H9 (cell line): Measurements from ENCODE around the gene RAB14. TPM values are rescaled to one million over a fixed set of nuclear protein-coding genes. Genes with fewer than 3 reads are reported as not detected.

Source experiments
- DNase-seq: peaks from one replicate; pipeline ENCODE4 v3.0.0-alpha.2; 2017
- H2AFZ ChIP-seq: one replicate; pipeline ENCODE4 v1.6.1; 2013; ENCODE audit warnings: mild to moderate bottlenecking, low read length, control low read depth, moderate library complexity
- H2AK5ac ChIP-seq: 2 replicates; pipeline ENCODE4 v1.6.1; 2013; ENCODE audit warnings: low read length, control low read depth, mixed read lengths; ENCODE audit not compliant: insufficient read length
- H2BK120ac ChIP-seq: one replicate; pipeline ENCODE4 v1.6.1; 2013; ENCODE audit warnings: low read depth, mild to moderate bottlenecking, low read length, control low read depth, inconsistent platforms; ENCODE audit not compliant: poor library complexity, severe bottlenecking
- H2BK12ac ChIP-seq: 2 replicates; pipeline ENCODE4 v1.6.1; 2013; ENCODE audit warnings: low read length, control low read depth, mixed read lengths, low read depth; ENCODE audit not compliant: insufficient read length
- H2BK15ac ChIP-seq: 2 replicates; pipeline ENCODE4 v1.6.1; 2013; ENCODE audit warnings: low read depth, low read length, control low read depth
- H2BK20ac ChIP-seq: one replicate; pipeline ENCODE4 v1.6.1; 2013; ENCODE audit warnings: low read depth, mild to moderate bottlenecking, low read length, control low read depth, inconsistent platforms; ENCODE audit not compliant: poor library complexity, severe bottlenecking
- H2BK5ac ChIP-seq: 2 replicates; pipeline ENCODE4 v1.6.1; 2013; ENCODE audit warnings: low read length, control low read depth, mixed read lengths; ENCODE audit not compliant: insufficient read length
- H3K14ac ChIP-seq: 2 replicates; pipeline ENCODE4 v1.6.1; 2013; ENCODE audit warnings: low read length, control low read depth; ENCODE audit not compliant: insufficient read depth
- H3K18ac ChIP-seq: 2 replicates; pipeline ENCODE4 v1.6.1; 2013; ENCODE audit warnings: low read depth, mild to moderate bottlenecking, mixed read lengths, low read length, control low read depth; ENCODE audit not compliant: insufficient read length
- H3K23ac ChIP-seq: 2 replicates; pipeline ENCODE4 v1.6.1; 2013; ENCODE audit warnings: low read length, control low read depth, mixed read lengths, low read depth; ENCODE audit not compliant: insufficient read length
- H3K23me2 ChIP-seq: 2 replicates; pipeline ENCODE4 v1.6.1; 2013; ENCODE audit warnings: low read depth, mild to moderate bottlenecking, mixed read lengths, low read length, control low read depth; ENCODE audit not compliant: insufficient read length, poor library complexity, severe bottlenecking
- H3K27ac ChIP-seq: 2 replicates; pipeline ENCODE4 v1.5.1; 2013; ENCODE audit warnings: low read length, control low read depth, mixed read lengths, low read depth; ENCODE audit not compliant: insufficient read length
- H3K27me3 ChIP-seq: 2 replicates; pipeline ENCODE4 v1.6.1; 2013; ENCODE audit warnings: low read length, control low read depth, inconsistent platforms; ENCODE audit not compliant: insufficient read depth
- H3K4ac ChIP-seq: 2 replicates; pipeline ENCODE4 v1.6.1; 2013; ENCODE audit warnings: low read depth, mild to moderate bottlenecking, control low read depth, inconsistent platforms, low read length, moderate library complexity
- H3K4me1 ChIP-seq: 2 replicates; pipeline ENCODE4 v1.6.1; 2013; ENCODE audit warnings: low read length, control low read depth, inconsistent platforms; ENCODE audit not compliant: insufficient read depth
- H3K4me2 ChIP-seq: 2 replicates; pipeline ENCODE4 v1.6.1; 2013; ENCODE audit warnings: low read length, control low read depth, mixed read lengths; ENCODE audit not compliant: insufficient read length, insufficient read depth
- H3K56ac ChIP-seq: 2 replicates; pipeline ENCODE4 v1.6.1; 2013; ENCODE audit warnings: low read depth, mild to moderate bottlenecking, mixed read lengths, low read length, control low read depth; ENCODE audit not compliant: insufficient read length
- H3K79me1 ChIP-seq: 2 replicates; pipeline ENCODE4 v1.6.1; 2013; ENCODE audit warnings: low read depth, mild to moderate bottlenecking, moderate library complexity, low read length, control low read depth, inconsistent platforms; ENCODE audit not compliant: insufficient read depth, poor library complexity, severe bottlenecking
- H3K79me2 ChIP-seq: 2 replicates; pipeline ENCODE4 v1.6.1; 2013; ENCODE audit warnings: low read length, control low read depth, inconsistent platforms; ENCODE audit not compliant: insufficient read depth
- H3K9ac ChIP-seq: 2 replicates; pipeline ENCODE4 v1.6.1; 2013; ENCODE audit warnings: low read length, control low read depth, mixed read lengths; ENCODE audit not compliant: insufficient read length; ENCODE audit errors: extremely low read depth
- H3K9me3 ChIP-seq: one replicate; pipeline ENCODE4 v1.6.1; 2013; ENCODE audit warnings: low read depth, low read length, inconsistent platforms; ENCODE audit not compliant: control insufficient read depth
- H3T11ph ChIP-seq: one replicate; pipeline ENCODE4 v1.6.1; 2013; ENCODE audit warnings: mild to moderate bottlenecking, low read length, control low read depth, inconsistent platforms
- H4K20me1 ChIP-seq: one replicate; pipeline ENCODE4 v1.6.1; 2013; ENCODE audit not compliant: control insufficient read depth, insufficient read length, insufficient read depth
- H4K5ac ChIP-seq: 2 replicates; pipeline ENCODE4 v1.6.1; 2013; ENCODE audit warnings: low read depth, mild to moderate bottlenecking, mixed read lengths, low read length, control low read depth; ENCODE audit not compliant: insufficient read length
- H4K8ac ChIP-seq: replicated peaks from 2 replicates; pipeline ENCODE4 v1.6.1; 2013; ENCODE audit warnings: low read length, control low read depth, mixed read lengths, low read depth; ENCODE audit not compliant: insufficient read length
- H4K91ac ChIP-seq: 2 replicates; pipeline ENCODE4 v1.6.1; 2013; ENCODE audit warnings: low read depth, mild to moderate bottlenecking, moderate library complexity, mixed read lengths, low read length, control low read depth; ENCODE audit not compliant: insufficient read length
- H3K27ac Mint-ChIP-seq, 3 experiments: 2 replicates in 2 of 3; 3 replicates in 1 of 3; pipeline ENCODE4 v1.8.0; 2020 to 2021; ENCODE audit warnings: mixed read lengths in 3 of 3, mild to moderate bottlenecking in 1 of 3, moderate library complexity in 1 of 3
- H3K27me3 Mint-ChIP-seq: 2 replicates; pipeline ENCODE4 v1.8.0; 2021; ENCODE audit warnings: low read depth, mild to moderate bottlenecking, moderate library complexity, mixed read lengths
- H3K36me3 Mint-ChIP-seq, 3 experiments: 2 replicates in 2 of 3; 3 replicates in 1 of 3; pipeline ENCODE4 v1.8.0; 2020 to 2021; ENCODE audit warnings: low read depth in 3 of 3, mixed read lengths in 3 of 3; ENCODE audit not compliant: insufficient read depth in 1 of 3
- H3K4me1 Mint-ChIP-seq, 2 experiments: 2 replicates each; pipeline ENCODE4 v1.8.0; 2020; ENCODE audit warnings: mixed read lengths in 2 of 2
- H3K4me3 Mint-ChIP-seq, 2 experiments: 2 replicates in 1 of 2; 3 replicates in 1 of 2; pipeline ENCODE4 v1.8.0; 2020 to 2021; ENCODE audit warnings: mild to moderate bottlenecking in 2 of 2, mixed read lengths in 2 of 2, moderate library complexity in 1 of 2
- H3K9me3 Mint-ChIP-seq, 2 experiments: 2 replicates in 1 of 2; 3 replicates in 1 of 2; pipeline ENCODE4 v1.8.0; 2020; ENCODE audit warnings: mild to moderate bottlenecking in 2 of 2, mixed read lengths in 2 of 2, moderate library complexity in 1 of 2
- WGBS: extraction: QIAGEN DNeasy Blood & Tissue Kit; methylation state at CpG from one replicate; pipeline ENCODE4 v1.1.7; 2013; ENCODE audit warnings: missing lambda C conversion rate, low lambda C conversion rate, mixed read lengths; ENCODE audit not compliant: insufficient read length; ENCODE audit errors: extremely low coverage; 5-methylcytosine and 5-hydroxymethylcytosine counted together
- total RNA-seq: library from RNA; stranded (reverse); gene quantifications from 2 replicates; pipeline ENCODE4 v1.2.1, GENCODE V29; 2021
- TF ChIP-seq, protein P1 (sequence below): fragments of 200-600 bp; sonication (generic); conservative IDR thresholded peaks from 3 replicates; pipeline ENCODE4 v1.8.0; 2021; ENCODE audit warnings: antibody characterized with exemption, mild to moderate bottlenecking

RAB14 gene
- total RNA-seq, 1 experiment from 2014 or later: 33.6 TPM

DNA sequence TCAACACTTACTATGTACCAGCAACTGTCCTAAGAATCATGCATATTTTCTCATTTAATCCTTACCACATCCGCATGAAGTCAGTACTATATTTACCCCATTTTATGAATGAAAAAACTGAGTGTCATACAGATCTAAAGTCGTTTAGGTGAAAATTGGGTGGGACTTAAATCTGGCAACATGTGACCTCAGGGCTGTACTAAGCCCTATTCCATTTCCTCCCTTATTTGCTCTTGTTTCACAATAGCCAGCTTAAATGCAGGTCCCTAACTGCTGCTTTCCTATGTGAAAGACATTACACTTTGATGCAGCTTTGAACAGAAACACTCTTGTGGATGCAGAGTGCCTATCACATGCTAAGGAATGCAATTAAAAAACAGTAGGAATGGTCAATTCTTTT lies 2.5 kb upstream of the RAB14 start:
- H3K36me3 Mint-ChIP-seq: no peaks in the 10 kb centered on the region; a peak in 2 of 7 replicates
- TF ChIP-seq, protein P1, sequence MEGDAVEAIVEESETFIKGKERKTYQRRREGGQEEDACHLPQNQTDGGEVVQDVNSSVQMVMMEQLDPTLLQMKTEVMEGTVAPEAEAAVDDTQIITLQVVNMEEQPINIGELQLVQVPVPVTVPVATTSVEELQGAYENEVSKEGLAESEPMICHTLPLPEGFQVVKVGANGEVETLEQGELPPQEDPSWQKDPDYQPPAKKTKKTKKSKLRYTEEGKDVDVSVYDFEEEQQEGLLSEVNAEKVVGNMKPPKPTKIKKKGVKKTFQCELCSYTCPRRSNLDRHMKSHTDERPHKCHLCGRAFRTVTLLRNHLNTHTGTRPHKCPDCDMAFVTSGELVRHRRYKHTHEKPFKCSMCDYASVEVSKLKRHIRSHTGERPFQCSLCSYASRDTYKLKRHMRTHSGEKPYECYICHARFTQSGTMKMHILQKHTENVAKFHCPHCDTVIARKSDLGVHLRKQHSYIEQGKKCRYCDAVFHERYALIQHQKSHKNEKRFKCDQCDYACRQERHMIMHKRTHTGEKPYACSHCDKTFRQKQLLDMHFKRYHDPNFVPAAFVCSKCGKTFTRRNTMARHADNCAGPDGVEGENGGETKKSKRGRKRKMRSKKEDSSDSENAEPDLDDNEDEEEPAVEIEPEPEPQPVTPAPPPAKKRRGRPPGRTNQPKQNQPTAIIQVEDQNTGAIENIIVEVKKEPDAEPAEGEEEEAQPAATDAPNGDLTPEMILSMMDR: no peak

More for the DNA sequence above, 2.5 kb upstream of the RAB14 start:
- H3K4me1 Mint-ChIP-seq: peaks cover 31 to 33% of the 10 kb centered on the region in 2 experiments
- no peak overlapping the region for H3K9ac ChIP-seq
- no peaks in the 10 kb centered on the region for H4K20me1 ChIP-seq
- no peak overlapping the region for H2AK5ac ChIP-seq
- no peaks in the 10 kb centered on the region for H3K27me3 ChIP-seq
- H4K5ac ChIP-seq: no peak overlapping the region
- WGBS: no CpG with 5 or more reads among the region's 2 CpGs
- H3K4ac ChIP-seq: no peak overlapping the region
- H2BK20ac ChIP-seq: no peak overlapping the region
- no peaks in the 10 kb centered on the region for H3K79me1 ChIP-seq
- no peaks in the 10 kb centered on the region; a peak in 1 of 5 replicates for H3K9me3 Mint-ChIP-seq
- no peak overlapping the region for H3K4me2 ChIP-seq
- no peaks in the 10 kb centered on the region; the same call in 1 of the 2 replicates for H3K4me1 ChIP-seq
- DNase-seq: no peak
- H3K27me3 Mint-ChIP-seq: peaks cover 64% of the 10 kb centered on the region
- no peak overlapping the region for H3K14ac ChIP-seq
- H3K79me2 ChIP-seq: peaks cover 10% of the 10 kb centered on the region; the same call in 1 of the 2 replicates
- no peak overlapping the region for H4K91ac ChIP-seq
- no peak overlapping the region for H3K56ac ChIP-seq
- H4K8ac ChIP-seq: no peak overlapping the region
- peaks cover 9% of the 10 kb centered on the region for H3K23me2 ChIP-seq
- H2BK120ac ChIP-seq: no peak overlapping the region
- H3T11ph ChIP-seq: no peak overlapping the region
- H3K18ac ChIP-seq: no peak overlapping the region
- no peak overlapping the region for H2AFZ ChIP-seq
- no peak overlapping the region for H2BK5ac ChIP-seq
- no peak overlapping the region for H2BK12ac ChIP-seq
- no peak overlapping the region for H3K4me3 Mint-ChIP-seq
- H3K9me3 ChIP-seq: no peaks in the 10 kb centered on the region
- H2BK15ac ChIP-seq: no peak overlapping the region
- no peak overlapping the region for H3K23ac ChIP-seq
- H3K27ac Mint-ChIP-seq: no peak overlapping the region
- no peak overlapping the region for H3K27ac ChIP-seq
